Lower lobe of right lung (tissue), 2 donors: ENCODE measurements around the gene GRIA2. TPM values are rescaled to one million over a fixed set of nuclear protein-coding genes. Genes with fewer than 3 reads are reported as not detected.

Experiments used
- ATAC-seq, 2 donors: fragments of 200-7000 bp; cut with Tn5 transposase; one replicate each; pipeline ENCODE4 v1.9.1; 2020 to 2022; ENCODE audit warnings: mild to moderate bottlenecking in 2 of 2, moderate library complexity in 2 of 2
- DNase-seq: peaks from one replicate; pipeline ENCODE4 v3.0.0-alpha.2; 2020
- H3K27ac ChIP-seq: fragments of 200-600 bp; one replicate; pipeline ENCODE4 v1.8.0; 2022
- H3K27me3 ChIP-seq: fragments of 200-600 bp; one replicate; pipeline ENCODE4 v1.8.0; 2022; ENCODE audit warnings: low read depth
- H3K36me3 ChIP-seq: fragments of 200-600 bp; one replicate; pipeline ENCODE4 v1.8.0; 2022; ENCODE audit warnings: mild to moderate bottlenecking
- H3K4me1 ChIP-seq: fragments of 200-600 bp; one replicate; pipeline ENCODE4 v1.8.0; 2022
- H3K4me3 ChIP-seq: fragments of 200-600 bp; one replicate; pipeline ENCODE4 v1.8.0; 2022; ENCODE audit warnings: mild to moderate bottlenecking
- H3K9me3 ChIP-seq: fragments of 200-600 bp; one replicate; pipeline ENCODE4 v1.8.0; 2022
- intact Hi-C: fragments of 100-400 bp; cut with DNase I; formaldehyde crosslinking; loops from one replicate; pipeline ENCODE4 v1.11.0; 2022
- total RNA-seq: library from RNA; stranded (reverse); fragmentation: NEBNext Ultra II Directional; extraction: Animal tissue kit (Norgen Biotek cat#: 25700); gene quantifications from one replicate; pipeline ENCODE4 v1.2.1, GENCODE V29; 2021
- TF ChIP-seq, protein P1 (sequence below): fragments of 200-600 bp; IDR thresholded peaks from one replicate; pipeline ENCODE4 v1.8.0; 2022; ENCODE audit warnings: antibody characterized with exemption, mild to moderate bottlenecking
- donor health status: DM: no; HTN: yes; CAD: no; lungs with severe emphysema.

GRIA2 gene
- total RNA-seq, 1 donor from 2014 or later = not detected

DNA sequence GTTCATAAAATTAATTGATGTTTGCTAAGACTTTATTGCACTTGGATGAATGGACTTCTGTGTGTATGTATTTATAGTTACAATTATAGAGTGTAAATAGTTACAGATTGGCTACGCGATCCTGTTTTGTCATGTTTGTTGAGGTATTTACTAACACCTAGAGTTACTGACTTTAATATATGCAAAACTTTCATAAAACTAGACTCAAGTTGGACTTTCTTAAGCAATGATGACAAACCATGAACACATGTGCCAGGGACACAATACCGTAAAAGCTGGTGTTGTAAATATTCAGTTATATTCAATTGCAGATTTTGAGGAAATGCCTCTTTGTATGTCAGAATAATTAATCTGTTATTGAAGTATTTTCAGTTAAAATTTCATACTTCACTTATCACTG lies 6.1 kb downstream of the GRIA2 start:
- no peak overlapping the region for H3K27ac ChIP-seq
- H3K36me3 ChIP-seq = no peaks in the 10 kb centered on the region
- DNase-seq (no peak), ATAC-seq (no peak)
- no peak overlapping the region for H3K4me3 ChIP-seq
- peaks cover 27% of the 10 kb centered on the region for H3K27me3 ChIP-seq
- H3K9me3 ChIP-seq = no peaks in the 10 kb centered on the region
- TF ChIP-seq, protein P1, sequence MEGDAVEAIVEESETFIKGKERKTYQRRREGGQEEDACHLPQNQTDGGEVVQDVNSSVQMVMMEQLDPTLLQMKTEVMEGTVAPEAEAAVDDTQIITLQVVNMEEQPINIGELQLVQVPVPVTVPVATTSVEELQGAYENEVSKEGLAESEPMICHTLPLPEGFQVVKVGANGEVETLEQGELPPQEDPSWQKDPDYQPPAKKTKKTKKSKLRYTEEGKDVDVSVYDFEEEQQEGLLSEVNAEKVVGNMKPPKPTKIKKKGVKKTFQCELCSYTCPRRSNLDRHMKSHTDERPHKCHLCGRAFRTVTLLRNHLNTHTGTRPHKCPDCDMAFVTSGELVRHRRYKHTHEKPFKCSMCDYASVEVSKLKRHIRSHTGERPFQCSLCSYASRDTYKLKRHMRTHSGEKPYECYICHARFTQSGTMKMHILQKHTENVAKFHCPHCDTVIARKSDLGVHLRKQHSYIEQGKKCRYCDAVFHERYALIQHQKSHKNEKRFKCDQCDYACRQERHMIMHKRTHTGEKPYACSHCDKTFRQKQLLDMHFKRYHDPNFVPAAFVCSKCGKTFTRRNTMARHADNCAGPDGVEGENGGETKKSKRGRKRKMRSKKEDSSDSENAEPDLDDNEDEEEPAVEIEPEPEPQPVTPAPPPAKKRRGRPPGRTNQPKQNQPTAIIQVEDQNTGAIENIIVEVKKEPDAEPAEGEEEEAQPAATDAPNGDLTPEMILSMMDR = no peak
- intact Hi-C loops = no loop called here
- no peaks in the 10 kb centered on the region for H3K4me1 ChIP-seq

GRCh38 chr4:157231525-157231924 lies 11.0 kb downstream of the GRIA2 start:
- ATAC-seq = no peak

GRCh38 chr4:157242871-157243270 lies 22.3 kb downstream of the GRIA2 start:
- intact Hi-C loops = no loop called here
- TF ChIP-seq, protein P1 = no peak

More at GRCh38 chr4:157231525-157231924, 11.0 kb downstream of the GRIA2 start:
- H3K27ac ChIP-seq = no peak overlapping the region
- H3K4me1 ChIP-seq = no peaks in the 10 kb centered on the region
- TF ChIP-seq, protein P1 = no peak
- no peaks in the 10 kb centered on the region for H3K9me3 ChIP-seq
- no peak overlapping the region for H3K4me3 ChIP-seq
- no peak for DNase-seq
- intact Hi-C loops = no loop called here
- no peaks in the 10 kb centered on the region for H3K27me3 ChIP-seq
- H3K36me3 ChIP-seq = no peaks in the 10 kb centered on the region

GRCh38 chr4:157244348-157244747 lies 23.8 kb downstream of the GRIA2 start:
- intact Hi-C loops = no loop called here
- no peak for DNase-seq
- H3K27me3 ChIP-seq = no peaks in the 10 kb centered on the region
- H3K27ac ChIP-seq = no peak overlapping the region
- no peak for ATAC-seq
- H3K36me3 ChIP-seq = no peaks in the 10 kb centered on the region
- H3K4me1 ChIP-seq = no peaks in the 10 kb centered on the region
- TF ChIP-seq, protein P1 = no peak
- H3K9me3 ChIP-seq = no peaks in the 10 kb centered on the region
- H3K4me3 ChIP-seq = no peak overlapping the region

More at GRCh38 chr4:157242871-157243270, 22.3 kb downstream of the GRIA2 start:
- H3K27ac ChIP-seq = no peak overlapping the region
- ATAC-seq (no peak), DNase-seq (no peak)
- H3K27me3 ChIP-seq = no peaks in the 10 kb centered on the region
- H3K9me3 ChIP-seq = no peaks in the 10 kb centered on the region
- no peaks in the 10 kb centered on the region for H3K36me3 ChIP-seq
- H3K4me1 ChIP-seq = no peaks in the 10 kb centered on the region
- H3K4me3 ChIP-seq = no peak overlapping the region

DNA sequence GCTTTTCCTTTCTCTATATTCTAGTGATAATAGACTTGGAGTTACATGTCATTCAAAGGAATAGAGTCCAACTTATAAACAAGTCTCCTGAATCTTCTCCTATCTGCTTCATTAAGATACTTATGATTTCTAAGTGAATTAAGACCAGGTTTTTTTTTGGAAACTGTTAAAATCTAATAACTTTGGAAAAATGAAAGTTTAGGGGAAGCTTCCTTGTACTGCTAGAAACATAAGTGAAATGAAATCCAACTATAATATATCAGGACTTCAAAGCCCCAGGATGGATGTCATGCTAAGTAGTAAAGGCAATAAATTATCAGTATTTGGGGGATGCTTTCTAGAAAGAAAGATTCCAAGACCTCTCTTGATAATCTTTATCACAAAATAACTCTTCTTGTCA lies 24.8 kb downstream of the GRIA2 start:
- Histone ChIP-seq H3K9me3 (no peaks in the 10 kb centered on the region), H3K27me3 (no peaks in the 10 kb centered on the region), H3K4me3 (no peak overlapping the region)

More for the DNA sequence above, 24.8 kb downstream of the GRIA2 start:
- no peak for DNase-seq
- H3K36me3 ChIP-seq = no peaks in the 10 kb centered on the region
- TF ChIP-seq, protein P1 = no peak
- no peak for ATAC-seq
- intact Hi-C loops = no loop called here
- no peaks in the 10 kb centered on the region for H3K4me1 ChIP-seq
- H3K27ac ChIP-seq = no peak overlapping the region
